Pancreas (tissue), 10 donors: ENCODE results near the gene NCKIPSD. TPM values are rescaled to one million over a fixed set of nuclear protein-coding genes. Genes with fewer than 3 reads are reported as not detected.

ENCODE experiments used
- ATAC-seq, 4 donors: fragments of 200-7000 bp; cut with Tn5 transposase; one replicate each; pipeline versions ENCODE4 v1.8.0 to v1.9.1; 2020; ENCODE audit warnings: mild to moderate bottlenecking in 4 of 4, moderate library complexity in 4 of 4
- DNase-seq, 6 donors: peaks; one replicate each; pipeline ENCODE4 v3.0.0-alpha.2; 2020
- FAIRE-seq: peaks from 2 replicates; lab custom pipeline; 2012; peaks lifted over from hg19 to GRCh38; lab: Jason Lieb, UNC
- H3K27ac ChIP-seq, 4 donors: fragments of 200-600 bp; sonication (generic); 1 replicate in 3 of 4; 2 replicates in 1 of 4; pipeline versions ENCODE4 v1.5.0 to v1.8.0; 2020
- H3K27me3 ChIP-seq, 4 donors: fragments of 200-600 bp; one replicate each; pipeline ENCODE4 v1.8.0; 2021
- H3K36me3 ChIP-seq, 3 donors: fragments of 200-600 bp; sonication (generic) in 1 of 3; one replicate each; pipeline versions ENCODE4 v1.5.0 to v1.8.0; 2020 to 2021
- H3K4me1 ChIP-seq, 3 donors: fragments of 200-600 bp; one replicate each; pipeline ENCODE4 v1.8.0; 2021
- H3K4me3 ChIP-seq, 4 donors: fragments of 200-600 bp; sonication (generic) in 2 of 4; one replicate each; pipeline versions ENCODE4 v1.5.0 to v1.8.0; 2020 to 2021
- H3K9me3 ChIP-seq, 4 donors: fragments of 200-600 bp; one replicate each; pipeline ENCODE4 v1.8.0; 2021
- CTCF ChIP-seq, 4 donors: fragments of 200-600 bp; sonication (generic) in 3 of 4; IDR thresholded peaks; one replicate each; pipeline versions ENCODE4 v1.5.0 to v1.8.0; 2021; ENCODE audit warnings: antibody characterized with exemption in 4 of 4
- WGBS, 2 donors: extraction: QIAGEN DNeasy Blood & Tissue Kit; methylation state at CpG; one replicate each; pipeline ENCODE4 v1.1.7; 2013; 5-methylcytosine and 5-hydroxymethylcytosine counted together
- intact Hi-C, 3 donors: fragments of 100-400 bp; cut with DNase I; formaldehyde crosslinking; loops; one replicate each; pipeline versions ENCODE4 v1.11.1 to v1.14.2; 2022
- polyA plus RNA-seq, 2 donors: library from polyadenylated mRNA; stranded (reverse); fragments of 200-250 nt; gene quantifications; one replicate each; pipeline ENCODE4 v1.2.3, GENCODE V29; 2013
- total RNA-seq, 6 donors: library from RNA; stranded (reverse); fragmentation: NEBNext Ultra II Directional in 4 of 6; extraction: Animal tissue kit (Norgen Biotek cat#: 25700) in 4 of 6; gene quantifications; one replicate each; pipeline versions ENCODE4 v1.2.1 to v1.2.4, GENCODE V29; 2021 to 2023
- donor health status: healthy with polysubstance abuse.
- donor health status: DM: no; HTN: no; CAD: no; lungs with moderate emphysema.
- donor health status: DM: no; HTN: no; CAD: no.
- donor health status: control.
- donor health status: control.
- donor health status: Bipolar disorder and iron deficiency.
- donor health status: DM: yes; HTN: yes; CAD: no.
- donor health status: DM: no; HTN: no; CAD: no.
- donor health status: DM: no; HTN: no; CAD: no.
- donor health status: DM: yes; HTN: yes; CAD: no.

NCKIPSD gene
- total and polyA plus RNA-seq, 8 donors: 5.4 to 17.0 (median 7.5) TPM

GRCh38 chr3:48631516-48632448 is 53.9 kb downstream of the NCKIPSD start:
- Histone ChIP-seq H3K4me3 (no peak overlapping the region), H3K27me3 (no peaks in the 10 kb centered on the region), H3K4me1 (peaks cover 0 to 6% (median 0%) of the 10 kb centered on the region in 3 donors), H3K36me3 (peaks cover 0 to 4% (median 0%) of the 10 kb centered on the region in 3 donors), H3K9me3 (no peaks in the 10 kb centered on the region), H3K27ac (no peak overlapping the region)
- 85 to 89% methylated on average over 22 of the region's 22 CpGs for WGBS, 2 donors
- DNase-seq (peak in 1 of 6 donors; percentile 52), ATAC-seq (no peak), FAIRE-seq (no peak)
- no peak for TF ChIP-seq CTCF (IDR thresholded peaks at IDR 0.05)
- intact Hi-C loops: no loop called here

- WGBS, 2 donors: 89 to 92% methylated on average over 12 of the region's 12 CpGs
- intact Hi-C loops: no loop called here
- ATAC-seq (no peak), DNase-seq (peak in 1 of 6 donors; percentile 59), FAIRE-seq (no peak)
- H3K4me1 ChIP-seq: no peaks in the 10 kb centered on the region
- TF ChIP-seq CTCF (IDR thresholded peaks at IDR 0.05): no peak
- no peak overlapping the region for H3K27ac ChIP-seq
- no peaks in the 10 kb centered on the region for H3K27me3 ChIP-seq
- peaks cover 0 to 4% (median 0%) of the 10 kb centered on the region in 3 donors for H3K36me3 ChIP-seq
- H3K4me3 ChIP-seq: no peak overlapping the region
- no peaks in the 10 kb centered on the region for H3K9me3 ChIP-seq
These were observed 54.9 kb downstream of the NCKIPSD start for GRCh38 chr3:48630833-48631232.

- Histone ChIP-seq H3K4me3 (no peak overlapping the region), H3K27me3 (no peaks in the 10 kb centered on the region), H3K9me3 (no peaks in the 10 kb centered on the region), H3K4me1 (no peaks in the 10 kb centered on the region), H3K36me3 (peaks cover 0 to 4% (median 0%) of the 10 kb centered on the region in 3 donors), H3K27ac (no peak overlapping the region)
- DNase-seq (peak in 1 of 6 donors; percentile 33), ATAC-seq (no peak), FAIRE-seq (no peak)
- intact Hi-C loops: no loop called here
- no peak for TF ChIP-seq CTCF (IDR thresholded peaks at IDR 0.05)
- 93 to 95% methylated on average over 8 of the region's 8 CpGs for WGBS, 2 donors
These were observed 55.3 kb downstream of the NCKIPSD start for GRCh38 chr3:48630407-48630806.

- DNase-seq (no peak), FAIRE-seq (no peak), ATAC-seq (no peak)
- TF ChIP-seq CTCF (IDR thresholded peaks at IDR 0.05): no peak
- no peaks in the 10 kb centered on the region for H3K9me3 ChIP-seq
- no peaks in the 10 kb centered on the region for H3K27me3 ChIP-seq
- H3K4me3 ChIP-seq: no peak overlapping the region
- 95 to 96% methylated on average over 12 of the region's 12 CpGs for WGBS, 2 donors
- intact Hi-C loops: no loop called here
- peaks cover 0 to 8% (median 0%) of the 10 kb centered on the region in 3 donors for H3K36me3 ChIP-seq
- no peaks in the 10 kb centered on the region for H3K4me1 ChIP-seq
- no peak overlapping the region for H3K27ac ChIP-seq
These were observed 55.8 kb downstream of the NCKIPSD start for GRCh38 chr3:48629894-48630293.
